Measurements from ENCODE around the gene ACY1.

The ACY1 gene

DNA sequence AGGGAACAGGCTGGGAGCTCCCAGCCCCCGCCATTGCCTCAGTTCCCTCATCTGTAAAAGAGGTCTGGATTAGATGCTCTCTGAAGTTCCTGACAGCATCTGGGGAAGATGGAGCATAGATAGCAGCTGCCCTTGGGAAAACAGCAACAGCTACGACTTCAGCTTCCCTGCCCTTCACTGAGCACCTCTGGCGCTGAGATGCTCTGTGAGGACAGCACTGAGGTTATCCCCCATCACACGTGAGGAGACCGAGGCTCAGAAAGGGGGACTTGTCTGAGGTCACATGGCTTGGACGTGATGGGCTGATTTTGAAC lies 23.4 kb downstream of the ACY1 start:
- DNase-seq = no peak

DNA sequence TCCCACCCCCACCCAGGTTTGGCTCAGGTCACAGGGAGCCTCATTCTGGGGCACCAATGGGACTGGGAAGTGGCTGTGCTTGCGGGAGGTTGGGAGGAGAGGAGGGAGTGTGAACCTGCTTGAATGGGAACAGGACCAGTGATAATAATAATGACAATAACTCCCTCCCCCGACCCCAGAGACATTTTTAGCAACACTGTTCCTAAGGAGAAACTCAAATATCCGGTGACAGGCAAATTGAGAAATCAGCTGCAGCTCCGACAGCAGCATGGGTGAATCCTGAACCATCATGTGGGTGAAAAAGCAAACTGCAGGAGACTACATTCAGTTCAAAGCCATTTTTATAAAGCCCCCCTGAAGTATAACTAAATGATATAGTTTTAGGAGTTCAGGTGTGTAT lies 24.0 kb downstream of the ACY1 start:
- no peak for DNase-seq

GRCh38 chr3:52010431-52010830 lies 27.1 kb downstream of the ACY1 start:
- no peak for DNase-seq

DNA sequence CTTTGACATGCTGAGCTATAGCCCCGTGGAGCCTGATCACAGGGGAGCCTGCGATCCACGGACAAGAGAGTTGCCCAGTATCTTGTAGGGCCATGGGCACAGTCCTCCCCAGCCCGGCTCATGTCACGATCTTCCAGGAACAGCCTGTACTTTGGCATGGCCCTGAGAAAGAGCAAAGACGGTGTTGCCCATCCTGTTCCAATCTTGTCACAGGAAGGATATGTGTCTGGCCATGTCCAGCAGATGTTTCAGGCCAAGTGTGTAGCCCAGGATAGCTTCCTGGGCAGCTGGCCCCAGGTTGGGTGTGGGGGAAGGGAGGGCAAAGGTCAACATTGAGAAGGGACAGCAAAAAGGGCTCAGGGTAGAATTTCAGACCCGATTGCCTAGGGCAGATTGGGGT lies 29.4 kb downstream of the ACY1 start:
- DNase-seq = no peak

DNA sequence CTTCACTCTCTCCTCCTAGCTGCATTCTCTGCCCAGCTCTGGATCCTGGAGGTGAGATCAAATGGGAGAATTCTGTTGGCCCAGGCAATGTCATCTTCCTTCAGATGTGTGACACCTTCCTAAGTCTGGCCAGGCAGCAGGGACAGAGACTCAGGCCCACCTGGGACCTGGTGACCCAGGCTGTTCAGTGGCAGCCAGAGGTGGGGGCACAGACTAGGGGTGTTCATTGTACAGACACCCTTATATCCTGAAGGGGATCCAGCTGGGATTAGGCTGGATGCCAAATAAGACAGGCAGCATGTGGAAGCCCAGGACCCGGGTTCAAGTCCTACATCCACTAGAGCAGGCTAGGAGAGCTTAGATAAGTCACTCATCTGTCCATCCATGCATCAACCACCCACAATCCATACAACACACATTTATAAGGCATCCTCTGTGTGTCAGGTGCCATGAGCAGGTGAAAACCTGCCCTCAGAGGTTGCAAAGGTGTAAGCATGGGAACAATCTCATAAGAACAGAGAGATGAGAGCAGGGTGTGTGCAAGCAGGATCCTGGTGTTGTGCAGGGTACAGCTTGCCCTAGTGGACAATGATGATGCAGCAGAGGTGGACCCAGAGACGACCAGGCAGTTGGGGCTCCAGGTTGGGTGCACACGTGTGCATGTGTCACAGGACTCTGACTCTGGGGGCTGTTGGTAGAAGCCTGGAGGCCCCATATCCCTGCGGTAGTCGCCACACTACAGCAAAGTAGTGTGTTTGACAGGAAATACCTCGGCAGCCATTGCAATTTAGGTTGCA lies 30.7 kb downstream of the ACY1 start:
- DNase-seq = no peak

DNA sequence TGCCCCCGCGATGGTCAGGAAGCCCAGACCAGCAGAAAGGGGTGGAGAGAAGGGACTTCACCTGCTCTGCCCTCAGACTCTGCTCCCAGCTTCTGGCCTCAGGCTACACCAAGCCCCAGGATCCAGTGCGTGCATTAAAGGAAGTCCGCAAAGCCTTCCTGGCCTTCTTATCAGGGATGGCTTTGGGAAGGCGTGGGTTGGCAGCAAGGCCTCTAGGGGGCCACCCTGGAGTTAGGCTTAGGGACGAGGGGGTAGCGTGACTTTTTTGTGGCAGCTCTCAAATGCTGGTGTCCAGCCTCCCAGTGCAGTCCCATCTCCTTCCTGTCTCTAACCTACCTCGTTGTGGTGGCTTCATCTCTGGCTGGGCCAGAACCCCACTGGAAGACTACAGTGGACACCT lies 31.3 kb downstream of the ACY1 start:
- no peak for DNase-seq

DNA sequence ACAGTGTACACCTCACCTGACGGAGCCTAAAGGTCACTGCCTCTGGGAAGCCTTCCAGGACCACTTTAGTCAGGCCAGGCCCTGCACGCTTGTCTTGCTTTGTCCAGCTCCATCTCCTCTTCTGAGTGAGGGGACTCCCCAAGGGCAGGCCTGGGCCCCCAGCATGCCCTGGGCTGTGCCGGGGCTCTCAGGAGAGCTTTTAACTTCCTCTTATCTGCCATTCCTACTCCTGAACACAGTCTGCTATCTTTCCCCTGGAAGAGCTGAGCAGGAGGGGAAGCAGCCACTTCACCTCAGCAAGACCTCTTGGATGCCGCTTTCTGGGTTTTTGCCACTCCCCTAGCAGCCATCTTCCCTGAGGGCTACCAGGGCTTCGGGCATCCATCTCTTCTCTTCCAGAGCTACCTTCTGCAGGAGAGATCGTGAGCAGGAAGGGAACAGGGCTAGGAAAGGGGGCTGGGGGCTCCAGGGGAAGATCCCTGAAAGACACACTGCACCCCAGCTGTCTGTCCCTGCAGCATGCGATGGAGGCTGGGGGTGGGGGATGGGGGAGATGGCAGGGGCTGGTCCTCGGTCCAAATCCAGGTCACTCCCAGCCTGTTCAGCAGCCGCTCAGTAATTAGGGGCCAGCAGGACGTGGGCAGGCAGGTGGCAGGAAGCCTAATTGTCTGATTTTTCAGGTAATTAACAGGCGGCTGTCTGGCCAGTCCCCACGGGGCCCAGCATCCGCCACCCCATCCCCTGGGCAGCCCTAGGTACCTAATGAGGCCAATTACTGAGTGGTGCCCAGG lies 32.3 kb downstream of the ACY1 start:
- no peak for DNase-seq

GRCh38 chr3:52017586-52017985 lies 34.3 kb downstream of the ACY1 start:
- DNase-seq = no peak

DNA sequence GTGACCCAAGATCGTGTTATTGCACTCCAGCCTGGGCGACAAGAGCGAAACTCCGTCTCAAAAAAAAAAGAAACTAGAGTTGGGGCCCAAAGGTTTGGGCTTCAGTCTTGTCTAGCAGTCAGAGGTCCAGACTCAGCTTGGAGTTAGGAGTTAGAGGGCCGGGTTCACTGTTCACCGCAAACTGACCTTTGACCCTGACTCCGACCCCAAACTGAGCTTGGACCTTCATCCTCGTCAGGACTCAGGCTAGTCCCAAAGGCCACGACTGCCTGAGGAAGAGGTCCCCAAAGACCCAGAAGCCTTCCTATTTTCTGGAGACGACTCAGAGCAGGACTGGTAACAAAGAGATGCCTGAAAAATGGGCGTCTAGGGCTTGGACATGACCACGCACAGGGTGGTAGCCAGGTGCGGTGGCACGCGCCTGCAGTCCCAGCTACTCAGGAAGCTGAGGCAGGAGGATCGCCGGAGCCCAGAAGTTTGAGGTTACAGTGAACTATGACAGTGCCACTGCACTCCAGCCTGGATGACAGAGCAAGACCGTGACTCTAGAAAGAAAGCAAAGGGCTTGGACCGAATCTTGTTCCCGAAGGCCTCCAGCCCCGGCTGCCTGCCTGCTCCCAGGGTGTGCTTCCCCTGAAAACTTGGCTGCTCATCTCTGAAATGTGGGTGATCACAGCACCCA lies 35.1 kb downstream of the ACY1 start:
- no peak for DNase-seq

- no peak for DNase-seq
These were observed 36.2 kb downstream of the ACY1 start for GRCh38 chr3:52019352-52020080.

DNA sequence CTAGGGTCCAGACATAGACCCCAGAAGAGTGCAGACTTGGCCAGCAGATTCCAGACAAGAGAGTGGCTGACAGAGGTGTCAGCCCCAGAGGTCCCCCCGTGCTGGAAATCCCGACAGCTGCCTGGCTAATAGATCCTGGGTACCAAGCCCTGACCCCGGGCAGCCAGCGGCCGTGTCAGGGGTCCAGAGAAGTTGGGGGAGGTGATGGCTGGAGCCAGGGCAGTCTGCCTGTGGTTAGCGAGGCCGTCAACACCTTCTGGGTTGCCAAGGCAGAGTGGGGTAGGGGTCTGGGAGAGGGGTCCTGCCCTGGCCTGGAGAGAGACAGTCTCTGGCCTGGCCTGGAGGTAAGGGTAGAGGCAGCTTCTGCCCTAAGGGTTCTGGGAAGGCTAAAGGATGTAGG lies 37.5 kb downstream of the ACY1 start:
- DNase-seq = no peak

- no peak for DNase-seq
These were observed 38.3 kb downstream of the ACY1 start for GRCh38 chr3:52021489-52022268.

DNA sequence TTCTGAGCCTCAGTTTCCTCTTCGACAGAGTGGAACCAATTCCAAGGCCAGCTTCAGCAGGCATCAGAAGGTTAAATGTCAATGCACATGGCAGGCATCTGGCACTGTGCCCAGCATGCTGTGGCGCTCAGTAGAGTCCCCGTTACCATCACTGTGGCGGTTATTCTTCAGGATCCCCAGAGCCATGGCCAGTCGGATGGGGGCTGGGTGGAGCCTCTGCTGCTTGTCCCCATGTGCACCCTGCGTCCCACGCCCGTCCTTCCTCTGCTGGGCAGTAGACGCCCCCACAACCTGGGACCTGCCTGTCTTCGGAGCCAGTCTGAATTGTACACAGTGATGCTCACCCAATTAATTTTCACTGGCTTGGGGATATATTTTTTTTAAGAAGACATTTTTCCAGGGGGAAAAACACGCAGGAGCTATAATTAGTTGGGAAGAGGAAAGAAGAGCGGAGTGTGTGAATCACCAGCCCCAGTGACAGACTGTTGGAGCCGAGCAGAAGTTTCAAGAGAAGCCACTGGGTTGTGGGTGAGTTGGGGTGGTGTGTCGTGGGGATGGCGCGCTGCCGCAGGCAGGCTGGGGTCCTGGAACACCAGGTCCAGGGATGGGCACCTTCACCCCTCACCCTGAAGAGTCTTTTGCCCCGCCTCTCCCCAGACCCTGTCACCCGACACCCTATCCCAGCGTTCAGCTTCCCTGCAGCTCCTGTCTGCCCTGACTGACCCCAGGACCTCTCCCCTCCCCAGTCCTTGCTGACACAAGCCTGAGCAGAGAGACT lies 39.2 kb downstream of the ACY1 start:
- DNase-seq = no peak

GRCh38 chr3:52023101-52023770 lies 39.9 kb downstream of the ACY1 start:
- DNase-seq = no peak

- no peak for DNase-seq
These were observed 40.8 kb downstream of the ACY1 start for GRCh38 chr3:52023860-52024764.

DNA sequence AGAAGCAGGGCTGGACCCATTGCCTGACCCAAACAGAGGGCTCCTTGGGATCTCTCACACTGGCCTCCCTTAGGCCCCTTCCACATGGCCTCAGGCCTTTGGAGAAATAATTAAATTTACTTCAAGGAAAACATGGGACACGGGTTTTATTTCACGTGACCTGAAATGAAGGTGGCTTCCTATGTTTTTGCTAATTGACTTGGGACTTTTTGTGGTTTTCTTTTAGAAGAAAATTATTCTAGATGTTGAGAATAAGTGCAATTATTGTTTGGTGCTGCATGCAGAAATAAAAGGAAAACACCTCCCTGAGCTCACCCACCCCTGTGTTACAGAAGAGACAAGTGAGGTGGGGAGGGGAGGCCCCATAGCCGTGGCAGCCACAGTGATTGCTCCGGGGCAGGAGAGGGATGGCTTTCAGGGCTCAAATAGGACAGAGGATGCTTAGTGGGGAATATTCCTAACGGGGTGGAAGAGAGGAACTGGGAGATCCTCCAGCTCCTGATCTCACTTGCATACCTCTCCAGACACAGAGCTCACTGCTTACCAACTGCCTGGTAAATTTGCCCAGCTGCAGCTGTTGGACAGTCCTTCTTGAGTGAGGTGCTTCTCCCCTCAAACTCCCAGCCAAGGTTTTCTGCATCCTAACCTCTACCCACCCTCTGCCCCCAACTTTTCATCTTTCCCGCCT lies 41.6 kb downstream of the ACY1 start:
- no peak for DNase-seq

DNA sequence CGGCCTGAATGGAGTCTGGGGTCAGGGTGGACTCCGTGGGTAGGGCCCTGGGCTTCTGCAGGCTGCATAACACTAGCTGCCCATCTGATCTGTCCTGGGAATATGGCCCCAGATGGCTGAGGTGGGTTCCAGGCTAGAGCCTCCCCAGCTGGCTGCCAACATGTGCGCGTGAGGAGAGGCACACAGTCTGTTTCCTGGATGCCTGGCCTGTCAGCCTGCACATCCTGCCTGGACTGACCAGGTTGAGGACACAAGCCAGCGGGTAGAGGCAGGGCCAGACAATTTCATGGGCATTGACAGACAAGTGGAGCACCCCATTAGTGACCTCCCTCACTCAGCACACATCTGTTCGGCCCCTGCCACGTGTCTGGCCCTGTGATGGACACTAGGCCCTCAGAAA lies 42.1 kb downstream of the ACY1 start:
- DNase-seq = no peak

DNA sequence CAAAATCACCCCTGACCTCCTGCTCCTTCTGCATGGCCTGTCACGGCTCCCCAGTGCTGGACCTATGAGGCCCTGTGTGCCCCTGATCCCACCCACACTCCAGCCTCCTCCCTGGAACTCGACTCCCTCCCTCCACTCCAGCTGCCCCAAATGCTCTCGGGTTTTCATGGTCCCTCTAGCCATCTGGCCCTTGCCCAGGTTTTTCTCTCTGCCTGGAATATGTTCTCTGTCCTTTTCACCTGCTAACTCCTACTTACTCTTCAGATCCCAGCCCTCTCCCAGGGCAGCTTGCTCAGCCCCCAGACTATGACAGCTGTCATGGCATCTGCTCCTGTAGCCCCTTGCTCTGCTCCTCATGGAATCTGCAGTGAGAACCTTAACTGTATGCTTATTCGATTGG lies 42.7 kb downstream of the ACY1 start:
- DNase-seq = peak; percentile 77

GRCh38 chr3:52028572-52028971 lies 45.2 kb downstream of the ACY1 start:
- no peak for DNase-seq
